Measurements from ENCODE around the gene PSMC3. TPM values are rescaled to one million over a fixed set of nuclear protein-coding genes. Genes with fewer than 3 reads are reported as not detected.

Gene PSMC3
- total RNA-seq, 1 experiment from 2014 or later, result 165 TPM

DNA sequence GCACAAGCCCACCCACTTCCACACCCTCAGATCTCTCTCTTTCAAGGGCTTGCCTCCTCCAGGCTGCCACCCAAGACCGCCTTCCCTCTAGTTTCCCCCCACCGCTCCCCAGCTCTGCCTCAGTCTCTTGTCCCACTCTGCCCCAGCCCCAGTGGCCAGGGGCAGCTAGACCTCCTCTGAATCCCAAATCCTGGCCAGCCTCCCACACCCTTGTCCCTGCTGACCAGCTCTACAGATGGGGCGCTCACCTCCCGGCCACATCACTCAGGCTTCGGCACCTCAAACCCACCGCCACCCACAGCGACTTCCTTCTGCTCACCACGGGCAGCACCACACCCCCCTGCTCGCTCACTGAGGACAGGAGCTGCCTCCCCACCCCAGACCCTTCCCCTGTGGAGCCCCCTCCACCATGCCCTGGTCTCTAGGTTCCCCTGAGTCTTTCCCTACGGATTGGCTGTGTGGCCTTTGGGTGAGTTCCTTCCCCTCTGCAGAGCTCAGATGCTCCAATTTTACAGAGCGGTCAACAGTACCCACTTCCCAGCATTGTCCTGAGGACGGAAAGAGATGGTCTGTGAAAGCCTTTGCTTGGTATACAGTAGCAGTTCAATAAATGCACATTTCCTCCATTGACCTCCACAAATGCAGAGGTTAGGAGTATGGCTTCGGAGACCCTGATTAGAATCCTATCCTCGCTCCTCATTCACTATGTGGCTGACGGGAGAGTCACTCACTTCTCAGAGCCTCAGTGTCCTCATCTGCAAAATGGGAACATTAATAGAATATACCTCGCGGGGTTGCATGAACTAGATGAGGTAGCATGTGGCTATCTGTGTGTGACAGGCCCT lies 36.4 kb downstream of the PSMC3 start:
- in situ Hi-C loops (cut with HindIII; ENCODE audit: low pct_unique_long_range_greater_than_20kb, low sequenced_read_pairs), result no loop called here
- DNase-seq (ENCODE audit: low read depth, low spot score), result no peak

DNA sequence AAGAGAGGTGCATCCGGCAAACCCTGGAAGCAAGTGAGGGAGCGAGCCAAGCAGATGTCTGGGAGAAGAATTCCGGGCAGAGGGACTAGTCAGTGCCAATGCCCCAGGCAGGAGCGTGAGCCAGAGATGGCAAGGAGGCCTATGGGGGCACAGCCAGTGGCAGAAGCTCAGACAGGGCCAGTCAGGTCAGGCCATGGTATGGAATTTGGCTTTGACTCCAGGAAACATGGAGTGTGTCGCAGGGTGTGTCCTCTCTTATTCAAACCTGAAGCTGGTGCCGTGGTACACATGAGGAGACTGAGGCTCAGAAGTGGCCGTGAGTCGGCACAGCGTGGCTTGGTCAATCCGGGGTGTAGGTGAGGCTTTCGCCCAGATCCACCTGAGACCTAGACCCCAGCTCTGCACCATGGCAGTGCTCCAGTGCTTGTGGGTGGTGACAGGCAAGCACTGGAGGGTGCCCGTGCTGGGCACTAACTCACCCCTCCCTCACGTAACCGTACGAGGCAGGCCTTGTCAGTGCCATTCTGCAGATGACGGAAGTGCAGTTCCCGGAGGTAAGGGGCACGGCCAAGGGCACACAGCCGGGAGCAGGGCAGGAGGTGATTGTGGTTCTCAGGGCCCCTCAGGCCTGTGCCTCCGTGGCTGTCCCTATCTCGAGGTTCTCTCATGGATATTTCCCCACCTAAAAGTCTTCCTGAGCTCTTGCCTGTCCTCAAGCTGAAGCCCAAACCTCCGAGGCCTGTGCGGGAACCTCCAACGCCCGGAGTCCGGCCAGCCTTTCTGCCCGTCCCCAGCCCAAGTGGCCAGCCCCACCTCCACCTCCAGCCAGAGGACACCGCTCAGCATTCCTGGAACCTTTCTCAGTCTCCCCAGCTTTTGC lies 37.3 kb downstream of the PSMC3 start:
- no peak for DNase-seq (ENCODE audit: low read depth, low spot score)
- in situ Hi-C loops (cut with HindIII; ENCODE audit: low pct_unique_long_range_greater_than_20kb, low sequenced_read_pairs), result no loop called here

- no peak for DNase-seq (ENCODE audit: low read depth, low spot score)
- in situ Hi-C loops (cut with HindIII; ENCODE audit: low pct_unique_long_range_greater_than_20kb, low sequenced_read_pairs), result no loop called here
These were observed 38.1 kb downstream of the PSMC3 start for GRCh38 chr11:47387944-47388696.

- in situ Hi-C loops (cut with HindIII; ENCODE audit: low pct_unique_long_range_greater_than_20kb, low sequenced_read_pairs), result no loop called here
- no peak for DNase-seq (ENCODE audit: low read depth, low spot score)
These were observed 41.7 kb downstream of the PSMC3 start for GRCh38 chr11:47384498-47384897.

- DNase-seq (ENCODE audit: low read depth, low spot score), result no peak
- in situ Hi-C loops (cut with HindIII; ENCODE audit: low pct_unique_long_range_greater_than_20kb, low sequenced_read_pairs), result no loop called here
These were observed 43.2 kb downstream of the PSMC3 start for GRCh38 chr11:47383071-47383470.

- DNase-seq (ENCODE audit: low read depth, low spot score), result no peak
- in situ Hi-C loops (cut with HindIII; ENCODE audit: low pct_unique_long_range_greater_than_20kb, low sequenced_read_pairs), result no loop called here
These were observed 46.2 kb downstream of the PSMC3 start for GRCh38 chr11:47380078-47380477.

DNA sequence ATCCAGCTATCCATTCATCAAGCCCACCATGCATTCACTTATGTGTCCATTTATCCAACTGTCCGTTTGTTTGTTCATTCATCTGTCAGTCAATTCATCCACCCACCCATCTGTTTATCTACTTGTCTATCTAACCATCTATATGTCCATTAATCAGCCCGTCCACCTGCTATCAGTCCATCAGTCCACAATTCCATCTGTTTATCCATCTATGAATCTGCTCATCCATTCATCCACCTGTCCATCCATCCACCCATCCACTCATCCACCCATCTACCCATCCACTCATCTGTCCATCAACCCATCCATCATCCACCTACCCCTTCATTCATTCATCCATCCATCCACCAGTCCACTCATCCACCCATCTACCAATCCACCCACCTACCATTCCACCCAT lies 46.9 kb downstream of the PSMC3 start:
- DNase-seq (ENCODE audit: low read depth, low spot score), result no peak
- in situ Hi-C loops (cut with HindIII; ENCODE audit: low pct_unique_long_range_greater_than_20kb, low sequenced_read_pairs), result no loop called here

DNA sequence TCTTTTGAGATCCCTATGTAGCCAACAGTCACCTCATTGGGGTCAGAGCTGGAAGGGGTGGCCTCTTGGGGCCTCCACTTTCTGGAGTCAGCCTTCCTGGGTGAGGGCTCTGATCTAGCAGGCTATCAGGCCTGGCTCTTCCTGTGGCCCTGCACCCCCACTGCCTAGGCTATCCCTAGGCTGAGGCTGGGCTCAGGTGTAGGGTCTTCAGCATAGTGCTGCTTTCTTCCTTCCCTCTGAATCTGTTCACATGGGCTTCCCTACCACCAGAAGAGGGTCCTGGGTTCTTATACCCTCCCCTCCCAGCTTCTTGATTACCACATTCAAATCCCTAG lies 47.4 kb downstream of the PSMC3 start:
- in situ Hi-C loops (cut with HindIII; ENCODE audit: low pct_unique_long_range_greater_than_20kb, low sequenced_read_pairs), result no loop called here

GRCh38 chr11:47378010-47378835 lies 48.0 kb downstream of the PSMC3 start, which contains the start of gene SPI1:
SPI1 (minus strand) TSS chr11:47378547; CDS start chr11:47378353, 194 bp downstream.
- in situ Hi-C loops (cut with HindIII; ENCODE audit: low pct_unique_long_range_greater_than_20kb, low sequenced_read_pairs), result no loop called here
- DNase-seq (ENCODE audit: low read depth, low spot score), result no peak

More for the DNA sequence above, 47.4 kb downstream of the PSMC3 start:
- DNase-seq (ENCODE audit: low read depth, low spot score), result no peak

- no peak for DNase-seq (ENCODE audit: low read depth, low spot score)
- in situ Hi-C loops (cut with HindIII; ENCODE audit: low pct_unique_long_range_greater_than_20kb, low sequenced_read_pairs), result no loop called here
These were observed 48.6 kb downstream of the PSMC3 start for GRCh38 chr11:47377571-47378009.

DNA sequence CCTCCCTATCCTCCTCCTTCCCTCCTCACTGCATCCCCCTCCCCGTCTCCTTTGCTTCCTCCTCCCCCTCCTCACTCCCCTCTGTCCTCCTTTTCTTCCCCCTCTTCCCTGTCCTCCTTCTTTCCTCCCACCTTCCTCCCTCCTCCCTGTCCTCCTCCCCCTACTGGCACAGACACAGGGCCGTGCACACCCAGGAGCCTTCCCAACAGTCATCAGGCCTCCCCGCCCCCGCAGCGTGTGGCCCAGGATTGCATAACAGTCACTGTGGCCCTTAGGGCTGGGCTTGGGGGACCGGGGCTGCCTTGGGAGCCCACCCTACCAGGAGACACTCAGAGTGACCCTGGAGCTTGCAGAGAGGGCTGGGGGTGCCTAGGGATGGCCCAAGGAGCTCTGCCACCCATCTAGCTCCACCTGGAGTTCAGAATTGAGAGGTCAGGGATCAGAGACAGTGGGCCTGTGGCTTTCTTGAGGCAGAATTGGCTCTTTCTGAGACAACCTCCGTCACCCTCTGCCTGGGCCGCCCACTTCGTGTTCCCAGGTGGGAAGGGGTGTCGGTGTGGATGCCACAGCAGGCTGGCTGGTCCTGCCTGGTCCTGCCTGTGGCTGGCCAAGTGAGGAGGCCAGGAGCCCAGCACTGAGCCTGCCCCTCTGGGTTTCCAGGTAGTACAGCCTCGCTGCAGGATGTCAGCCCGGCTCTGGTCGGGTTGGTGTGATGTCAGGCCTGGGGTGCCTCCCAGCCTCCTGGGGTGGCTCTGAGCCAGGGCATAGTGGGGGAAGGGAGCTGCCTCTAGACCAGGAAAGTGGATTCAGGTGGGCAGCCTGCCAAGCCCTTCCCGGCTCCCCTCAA lies 49.5 kb downstream of the PSMC3 start:
- DNase-seq (ENCODE audit: low read depth, low spot score), result no peak
- in situ Hi-C loops (cut with HindIII; ENCODE audit: low pct_unique_long_range_greater_than_20kb, low sequenced_read_pairs), result no loop called here

GRCh38 chr11:47376107-47376524 lies 50.1 kb downstream of the PSMC3 start:
- in situ Hi-C loops (cut with HindIII; ENCODE audit: low pct_unique_long_range_greater_than_20kb, low sequenced_read_pairs), result no loop called here
- DNase-seq (ENCODE audit: low read depth, low spot score), result no peak

GRCh38 chr11:47375546-47376085 lies 50.6 kb downstream of the PSMC3 start:
- no peak for DNase-seq (ENCODE audit: low read depth, low spot score)
- in situ Hi-C loops (cut with HindIII; ENCODE audit: low pct_unique_long_range_greater_than_20kb, low sequenced_read_pairs), result no loop called here

GRCh38 chr11:47375020-47375419 lies 51.2 kb downstream of the PSMC3 start:
- DNase-seq (ENCODE audit: low read depth, low spot score), result no peak
- in situ Hi-C loops (cut with HindIII; ENCODE audit: low pct_unique_long_range_greater_than_20kb, low sequenced_read_pairs), result no loop called here

DNA sequence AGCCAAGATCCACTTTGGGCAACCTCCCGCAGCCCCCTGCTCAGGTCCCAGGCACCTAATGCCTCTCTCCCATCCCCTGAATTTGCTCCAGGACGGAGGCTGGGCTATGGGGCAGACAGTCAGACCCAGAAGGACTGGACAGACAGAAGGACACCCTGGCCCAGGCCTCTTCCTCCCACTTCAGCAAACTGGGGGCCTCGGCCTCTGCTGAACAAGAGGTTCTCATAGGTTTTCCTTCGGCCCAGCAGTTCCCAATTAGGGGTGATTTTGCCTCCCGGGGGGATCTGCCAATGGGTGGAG lies 51.6 kb downstream of the PSMC3 start:
- DNase-seq (ENCODE audit: low read depth, low spot score), result no peak
- in situ Hi-C loops (cut with HindIII; ENCODE audit: low pct_unique_long_range_greater_than_20kb, low sequenced_read_pairs), result no loop called here

Measured in SK-MEL-5 (cell line).